ENCODE data around the gene KCNMA1. TPM values are rescaled to one million over a fixed set of nuclear protein-coding genes. Genes with fewer than 3 reads are reported as not detected.
A peak's percentile ranks its signal among the peaks of the same experiment; 100 is the strongest.

KCNMA1 gene
- total RNA-seq, 3 donors from 2014 or later, result 13.6 to 37.8 (median 15.1) TPM

DNA sequence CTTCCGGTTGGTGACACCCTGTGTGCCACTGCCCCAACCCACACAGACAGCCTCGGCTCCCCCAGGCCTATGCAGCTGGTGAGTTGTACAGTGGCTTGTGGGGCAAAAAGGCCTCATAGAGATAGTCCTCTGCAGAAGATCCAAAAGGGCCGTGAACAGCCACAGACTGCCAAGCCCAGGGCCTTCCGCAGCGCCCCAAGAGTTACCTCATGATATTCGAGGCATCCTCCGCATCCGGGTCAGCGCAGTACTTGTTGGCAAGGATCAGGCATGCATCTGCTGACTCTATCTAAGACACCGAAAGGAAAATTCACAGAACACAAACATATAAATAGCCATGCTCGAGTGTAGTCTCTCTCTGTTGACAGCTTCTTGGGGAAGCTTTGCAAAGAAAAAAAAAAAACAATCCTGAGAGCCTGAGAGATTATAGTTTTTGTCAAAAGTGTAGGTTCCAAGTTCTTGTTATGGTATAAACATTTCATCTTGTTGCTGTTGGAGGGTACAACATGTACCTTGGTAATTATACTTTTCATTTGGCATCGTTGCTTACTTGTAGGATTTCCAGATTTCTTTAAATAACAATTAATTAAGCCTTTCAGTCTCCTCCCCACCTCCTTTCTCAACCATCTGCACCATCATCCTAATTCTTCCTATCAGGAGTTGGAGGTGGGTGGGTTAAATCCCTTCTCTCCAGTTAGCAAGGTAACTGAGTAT lies 553.0 kb downstream of the KCNMA1 start:
- Histone ChIP-seq H3K9me3 (no peaks in the 10 kb centered on the region), H3K36me3 (no peaks in the 10 kb centered on the region), H3K27me3 (no peaks in the 10 kb centered on the region), H3K4me3 (no peak overlapping the region), H3K4me1 (no peaks in the 10 kb centered on the region), H3K27ac (no peak overlapping the region)
- intact Hi-C loops (cut with DNase I; ENCODE audit: low total_unique reads), result no loop called here
- DNase-seq (ENCODE audit: low spot score in 2 of 2), result no peak
- no peak for TF ChIP-seq POLR2AphosphoS5 (IDR thresholded peaks at IDR 0.05)
- TF ChIP-seq, protein P1, sequence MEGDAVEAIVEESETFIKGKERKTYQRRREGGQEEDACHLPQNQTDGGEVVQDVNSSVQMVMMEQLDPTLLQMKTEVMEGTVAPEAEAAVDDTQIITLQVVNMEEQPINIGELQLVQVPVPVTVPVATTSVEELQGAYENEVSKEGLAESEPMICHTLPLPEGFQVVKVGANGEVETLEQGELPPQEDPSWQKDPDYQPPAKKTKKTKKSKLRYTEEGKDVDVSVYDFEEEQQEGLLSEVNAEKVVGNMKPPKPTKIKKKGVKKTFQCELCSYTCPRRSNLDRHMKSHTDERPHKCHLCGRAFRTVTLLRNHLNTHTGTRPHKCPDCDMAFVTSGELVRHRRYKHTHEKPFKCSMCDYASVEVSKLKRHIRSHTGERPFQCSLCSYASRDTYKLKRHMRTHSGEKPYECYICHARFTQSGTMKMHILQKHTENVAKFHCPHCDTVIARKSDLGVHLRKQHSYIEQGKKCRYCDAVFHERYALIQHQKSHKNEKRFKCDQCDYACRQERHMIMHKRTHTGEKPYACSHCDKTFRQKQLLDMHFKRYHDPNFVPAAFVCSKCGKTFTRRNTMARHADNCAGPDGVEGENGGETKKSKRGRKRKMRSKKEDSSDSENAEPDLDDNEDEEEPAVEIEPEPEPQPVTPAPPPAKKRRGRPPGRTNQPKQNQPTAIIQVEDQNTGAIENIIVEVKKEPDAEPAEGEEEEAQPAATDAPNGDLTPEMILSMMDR (IDR thresholded peaks at IDR 0.05), result no peak
- no peak for TF ChIP-seq POLR2A (IDR thresholded peaks at IDR 0.05)

DNA sequence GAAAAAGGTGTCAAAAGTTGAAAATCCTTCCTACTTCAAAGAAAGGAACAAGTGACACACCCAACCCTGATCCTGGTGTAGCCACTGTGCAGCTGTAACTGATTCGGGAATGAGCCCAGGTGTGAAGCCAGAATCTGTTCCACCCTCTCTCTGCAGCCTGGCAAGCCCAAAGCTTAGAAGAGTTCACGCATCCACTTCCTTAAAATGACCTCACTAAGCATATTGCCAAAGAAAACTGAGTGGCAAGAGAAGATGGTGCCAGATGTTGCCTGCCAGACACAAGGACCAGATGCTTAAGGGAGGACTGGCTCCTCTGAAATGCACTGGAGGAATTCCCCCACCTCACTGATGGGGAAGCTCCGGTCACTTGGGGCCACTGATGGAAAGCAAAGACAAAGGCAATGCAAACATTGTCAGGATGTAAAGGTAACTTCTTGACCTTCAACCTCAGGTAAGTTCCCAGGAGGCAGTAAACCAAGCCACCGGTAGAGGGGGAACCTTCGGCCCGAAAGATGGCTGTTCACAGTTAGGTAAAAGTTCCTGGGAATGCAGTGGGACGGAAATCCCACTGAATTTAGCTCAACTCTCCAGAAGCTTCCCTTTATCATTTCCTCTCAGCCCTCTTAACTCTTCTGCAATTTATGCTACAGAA lies 554.9 kb downstream of the KCNMA1 start:
- intact Hi-C loops (cut with DNase I; ENCODE audit: low total_unique reads), result no loop called here
- Histone ChIP-seq H3K4me1 (no peaks in the 10 kb centered on the region), H3K27me3 (no peaks in the 10 kb centered on the region), H3K9me3 (no peaks in the 10 kb centered on the region), H3K4me3 (no peak overlapping the region), H3K36me3 (no peaks in the 10 kb centered on the region), H3K27ac (no peak overlapping the region)
- TF ChIP-seq, protein P1 (IDR thresholded peaks at IDR 0.05), result no peak
- TF ChIP-seq POLR2AphosphoS5 (IDR thresholded peaks at IDR 0.05), result no peak
- no peak for TF ChIP-seq POLR2A (IDR thresholded peaks at IDR 0.05)
- no peak for DNase-seq (ENCODE audit: low spot score in 2 of 2)

DNA sequence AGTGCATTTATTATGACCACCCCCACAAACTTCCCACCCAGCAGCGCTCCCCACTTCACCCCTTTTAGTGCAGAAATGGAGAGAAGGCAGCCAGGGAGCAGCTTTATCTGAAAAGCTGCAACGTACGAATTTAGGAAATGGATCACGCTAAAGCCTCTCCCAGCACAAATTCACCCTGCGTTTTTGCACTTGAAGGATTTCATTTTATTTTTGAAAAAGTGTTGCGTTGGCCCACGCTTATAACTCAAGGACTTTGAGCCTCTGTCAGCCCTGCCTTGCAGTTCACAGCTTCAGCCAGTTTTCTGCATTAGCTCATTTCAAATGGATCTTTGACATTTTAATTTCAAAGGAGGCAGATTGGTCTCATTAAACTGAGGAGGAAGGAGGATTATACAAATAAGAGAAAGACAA lies 556.1 kb downstream of the KCNMA1 start:
- no peak for DNase-seq (ENCODE audit: low spot score in 2 of 2)
- Histone ChIP-seq H3K4me1 (no peaks in the 10 kb centered on the region), H3K36me3 (no peaks in the 10 kb centered on the region), H3K27ac (peak overlapping the region in 1 of 2 donors; percentile 12), H3K27me3 (no peaks in the 10 kb centered on the region), H3K4me3 (no peak overlapping the region), H3K9me3 (no peaks in the 10 kb centered on the region)
- intact Hi-C loops (cut with DNase I; ENCODE audit: low total_unique reads), result no loop called here
- TF ChIP-seq, protein P1 (IDR thresholded peaks at IDR 0.05), result no peak
- TF ChIP-seq POLR2A (IDR thresholded peaks at IDR 0.05), result no peak
- no peak for TF ChIP-seq POLR2AphosphoS5 (IDR thresholded peaks at IDR 0.05)

DNA sequence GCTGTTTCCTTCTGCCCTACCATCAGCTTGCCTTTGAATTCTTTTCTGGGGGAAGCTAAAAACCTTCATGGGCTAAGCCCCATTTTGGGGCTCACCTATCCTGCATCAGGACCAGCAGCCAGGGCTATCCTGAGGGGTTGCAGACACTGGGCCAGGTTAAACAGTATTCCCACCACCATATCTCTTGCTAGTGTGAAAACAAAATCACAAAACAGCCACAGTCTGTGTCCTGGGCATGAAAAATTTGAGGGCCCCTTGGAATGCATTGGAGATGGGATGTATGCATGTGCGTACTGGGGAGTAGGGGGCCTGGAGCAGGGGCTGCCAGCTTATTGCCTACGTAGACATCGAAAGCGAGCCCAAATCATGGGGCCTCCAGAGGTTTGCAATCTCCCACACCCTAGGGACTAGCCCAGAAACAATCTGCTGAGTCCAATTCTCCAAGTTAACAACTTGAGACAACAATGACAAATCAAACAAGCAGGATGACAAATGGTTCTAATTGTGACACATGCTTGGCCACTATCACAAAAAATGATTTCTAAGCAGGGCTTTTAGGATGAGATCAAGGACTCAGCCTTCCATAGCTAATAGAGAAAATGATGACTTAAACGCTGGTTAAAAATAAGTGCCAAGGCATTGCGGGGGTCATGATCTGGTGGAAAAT lies 557.1 kb downstream of the KCNMA1 start:
- H3K27me3 ChIP-seq, result no peaks in the 10 kb centered on the region
- no peaks in the 10 kb centered on the region for H3K36me3 ChIP-seq
- intact Hi-C loops (cut with DNase I; ENCODE audit: low total_unique reads), result no loop called here
- no peaks in the 10 kb centered on the region for H3K4me1 ChIP-seq
- DNase-seq (ENCODE audit: low spot score in 2 of 2), result no peak
- H3K4me3 ChIP-seq, result no peak overlapping the region
- TF ChIP-seq POLR2A (IDR thresholded peaks at IDR 0.05) (no peak), POLR2AphosphoS5 (IDR thresholded peaks at IDR 0.05) (no peak)
- TF ChIP-seq, protein P1 (IDR thresholded peaks at IDR 0.05), result no peak
- H3K9me3 ChIP-seq, result no peaks in the 10 kb centered on the region
- no peak overlapping the region for H3K27ac ChIP-seq
